Natural killer cell (primary cell): ENCODE measurements around the gene INSIG1. TPM values are rescaled to one million over a fixed set of nuclear protein-coding genes. Genes with fewer than 3 reads are reported as not detected.

ENCODE experiments used
- ATAC-seq, 3 donors: fragments of 150-1000 bp in 2 of 3; fragments of 200-7000 bp in 1 of 3; cut with Tn5 transposase; 1 replicate in 1 of 3; 2 replicates in 2 of 3; pipeline ENCODE4 v1.10.0; 2021; ENCODE audit warnings: mild to moderate bottlenecking in 2 of 3, moderate library complexity in 2 of 3
- DNase-seq, 2 donors: peaks; one replicate each; pipeline versions ENCODE4 v3.0.0 to v3.0.0-alpha.2; 2013 to 2021; ENCODE audit warnings: mixed read lengths in 1 of 2
- H3K27ac ChIP-seq: one replicate; pipeline ENCODE4 v1.5.1; 2013; ENCODE audit warnings: mild to moderate bottlenecking, low read length
- H3K27me3 ChIP-seq: one replicate; pipeline ENCODE4 v1.6.1; 2013; ENCODE audit warnings: low read length; ENCODE audit not compliant: control insufficient read depth, insufficient read depth
- H3K36me3 ChIP-seq: one replicate; pipeline ENCODE4 v1.6.1; 2013; ENCODE audit warnings: low read length; ENCODE audit not compliant: control insufficient read depth, insufficient read depth
- H3K4me1 ChIP-seq: one replicate; pipeline ENCODE4 v1.6.1; 2013; ENCODE audit warnings: low read length; ENCODE audit not compliant: control insufficient read depth, insufficient read depth
- H3K4me3 ChIP-seq: one replicate; pipeline ENCODE4 v1.5.1; 2013; ENCODE audit warnings: low read length
- H3K9me3 ChIP-seq: one replicate; pipeline ENCODE4 v1.6.1; 2013; ENCODE audit warnings: low read length; ENCODE audit not compliant: control insufficient read depth, insufficient read depth
- H3K27ac Mint-ChIP-seq, 2 donors: one replicate each; pipeline ENCODE4 v1.8.0; 2022; ENCODE audit warnings: mild to moderate bottlenecking in 2 of 2, mixed read lengths in 2 of 2, moderate library complexity in 1 of 2
- H3K27me3 Mint-ChIP-seq, 2 donors: one replicate each; pipeline ENCODE4 v1.8.0; 2022; ENCODE audit warnings: low read depth in 2 of 2, mixed read lengths in 2 of 2
- H3K36me3 Mint-ChIP-seq: one replicate; pipeline ENCODE4 v1.8.0; 2022; ENCODE audit warnings: mixed read lengths
- H3K4me1 Mint-ChIP-seq, 2 donors: one replicate each; pipeline ENCODE4 v1.8.0; 2022; ENCODE audit warnings: mixed read lengths in 2 of 2
- H3K4me3 Mint-ChIP-seq: one replicate; pipeline ENCODE4 v1.8.0; 2022; ENCODE audit warnings: mild to moderate bottlenecking, moderate library complexity, mixed read lengths
- H3K9me3 Mint-ChIP-seq, 2 donors: one replicate each; pipeline ENCODE4 v1.8.0; 2022; ENCODE audit warnings: mixed read lengths in 2 of 2
- CTCF ChIP-seq: fragments of 200-600 bp; IDR thresholded peaks from one replicate; pipeline ENCODE4 v1.8.0; 2022; ENCODE audit warnings: antibody characterized with exemption
- WGBS: methylation state at CpG from one replicate; pipeline ENCODE4 v1.1.7; 2013; ENCODE audit warnings: missing lambda C conversion rate; ENCODE audit not compliant: insufficient coverage; 5-methylcytosine and 5-hydroxymethylcytosine counted together
- intact Hi-C: fragments of 100-400 bp; cut with micrococcal nuclease; formaldehyde crosslinking; loops from one replicate; pipeline ENCODE4 v1.14.2; 2022
- total RNA-seq, 4 donors: library from RNA; stranded (reverse); fragments of 120-200 nt in 1 of 4; gene quantifications; one replicate each; pipeline versions ENCODE4 v1.2.3 to v1.2.4, GENCODE V29; 2013 to 2022

The INSIG1 gene
- total RNA-seq, 3 donors from 2014 or later (not counting 1 experiment from before 2014, with no cell fraction given): 66.7 to 115 (median 84.5) TPM

- DNase-seq (no peak), ATAC-seq (no peak)
- TF ChIP-seq CTCF: no peak
- WGBS: 88% methylated on average over 9 of the region's 9 CpGs
- Histone ChIP-seq H3K27ac (no peak overlapping the region), H3K36me3 (peaks cover 69% of the 10 kb centered on the region), H3K27me3 (no peaks in the 10 kb centered on the region), H3K4me1 (peaks cover 11% of the 10 kb centered on the region), H3K9me3 (no peaks in the 10 kb centered on the region), H3K4me3 (no peak overlapping the region)
- no peaks in the 10 kb centered on the region for H3K9me3 Mint-ChIP-seq
- H3K27me3 Mint-ChIP-seq: no peaks in the 10 kb centered on the region
- intact Hi-C loops: no loop called here
- H3K4me1 Mint-ChIP-seq: peaks cover 20 to 26% of the 10 kb centered on the region in 2 donors
- peak overlapping the region; percentile 8 to 48 for H3K27ac Mint-ChIP-seq
- H3K4me3 Mint-ChIP-seq: no peak overlapping the region
- H3K36me3 Mint-ChIP-seq: peaks cover 18% of the 10 kb centered on the region
Measured at GRCh38 chr7:155305231-155305904, 7.7 kb downstream of the INSIG1 start.

- H3K36me3 ChIP-seq: peaks cover 71% of the 10 kb centered on the region
- Mint-ChIP-seq H3K4me3 (no peak overlapping the region), H3K27ac (peak overlapping the region; percentile 34 to 47), H3K4me1 (peaks cover 6 to 13% of the 10 kb centered on the region in 2 donors), H3K36me3 (peaks cover 18% of the 10 kb centered on the region), H3K9me3 (no peaks in the 10 kb centered on the region), H3K27me3 (no peaks in the 10 kb centered on the region)
- H3K27me3 ChIP-seq: no peaks in the 10 kb centered on the region
- no peak for TF ChIP-seq CTCF
- WGBS: 68% methylated on average over 15 of the region's 15 CpGs
- no peak for DNase-seq
- intact Hi-C loops: no loop called here
- H3K9me3 ChIP-seq: no peaks in the 10 kb centered on the region
- H3K4me3 ChIP-seq: no peak overlapping the region
- H3K27ac ChIP-seq: no peak overlapping the region
- peak in 2 of 3 donors; percentile 29 to 34 for ATAC-seq
- H3K4me1 ChIP-seq: peaks cover 4% of the 10 kb centered on the region
Measured at GRCh38 chr7:155306673-155307470, 9.2 kb downstream of the INSIG1 start.

GRCh38 chr7:155308330-155309020 is 10.8 kb downstream of the INSIG1 start:
- TF ChIP-seq CTCF: no peak
- intact Hi-C loops: no loop called here
- ATAC-seq (no peak), DNase-seq (no peak)
- 97% methylated on average over 17 of the region's 19 CpGs for WGBS
- peaks cover 18% of the 10 kb centered on the region for H3K36me3 Mint-ChIP-seq
- peak overlapping the region in 1 of 2 donors; percentile 48 for H3K27ac Mint-ChIP-seq
- Histone ChIP-seq H3K27me3 (no peaks in the 10 kb centered on the region), H3K4me3 (no peak overlapping the region), H3K9me3 (no peaks in the 10 kb centered on the region), H3K4me1 (peaks cover 4% of the 10 kb centered on the region), H3K27ac (no peak overlapping the region), H3K36me3 (peaks cover 59% of the 10 kb centered on the region)
- H3K9me3 Mint-ChIP-seq: no peaks in the 10 kb centered on the region
- peaks cover 6 to 13% of the 10 kb centered on the region in 2 donors for H3K4me1 Mint-ChIP-seq
- no peak overlapping the region for H3K4me3 Mint-ChIP-seq
- H3K27me3 Mint-ChIP-seq: no peaks in the 10 kb centered on the region
